HG03460 (cell line): ENCODE data around the gene UPK3B.
"Not testable (repeated sequence)": the region's sequence is repeated elsewhere in the genome, so short reads cannot be mapped to it uniquely, and the experiment has no call there.

Experiments
- ATAC-seq: cut with Tn5 transposase; IDR thresholded peaks from one replicate; pipeline ENCODE4 v1.9.1; 2021; ENCODE audit not compliant: unreplicated experiment

Gene UPK3B

GRCh38 chr7:76509931-76510877 lies at the start of gene UPK3B:
UPK3B (plus strand) TSS chr7:76510552; CDS start chr7:76510653, 101 bp downstream.
- ATAC-seq: no peak

GRCh38 chr7:76460767-76461166 lies 49.6 kb upstream of the UPK3B start:
- not testable (repeated sequence) for ATAC-seq

- ATAC-seq: peak; percentile 96
These were observed 48.8 kb upstream of the UPK3B start, which contains the start of gene DTX2 for GRCh38 chr7:76461464-76462101. DTX2 (plus strand) TSS chr7:76461709; CDS start chr7:76480510, 18,801 bp downstream.

GRCh38 chr7:76462271-76462882 lies 48.0 kb upstream of the UPK3B start:
- not testable (repeated sequence) for ATAC-seq

GRCh38 chr7:76464959-76465358 lies 45.4 kb upstream of the UPK3B start:
- not testable (repeated sequence) for ATAC-seq

- ATAC-seq: not testable (repeated sequence)
These were observed 44.4 kb upstream of the UPK3B start for GRCh38 chr7:76465950-76466349.

- ATAC-seq: not testable (repeated sequence)
These were observed 42.5 kb upstream of the UPK3B start for GRCh38 chr7:76467743-76468404.

- ATAC-seq: not testable (repeated sequence)
These were observed 38.7 kb upstream of the UPK3B start for GRCh38 chr7:76471556-76472221.

- ATAC-seq: not testable (repeated sequence)
These were observed 37.3 kb upstream of the UPK3B start for GRCh38 chr7:76473097-76473496.

GRCh38 chr7:76476280-76476679 lies 34.1 kb upstream of the UPK3B start:
- not testable (repeated sequence) for ATAC-seq

- not testable (repeated sequence) for ATAC-seq
These were observed 33.4 kb upstream of the UPK3B start for GRCh38 chr7:76476742-76477474.

GRCh38 chr7:76479628-76480027 lies 30.7 kb upstream of the UPK3B start:
- not testable (repeated sequence) for ATAC-seq

- not testable (repeated sequence) for ATAC-seq
These were observed 29.7 kb upstream of the UPK3B start for GRCh38 chr7:76480403-76481253.

- ATAC-seq: not testable (repeated sequence)
These were observed 27.7 kb upstream of the UPK3B start for GRCh38 chr7:76482660-76483059.

GRCh38 chr7:76483081-76483480 lies 27.3 kb upstream of the UPK3B start:
- not testable (repeated sequence) for ATAC-seq

GRCh38 chr7:76484456-76484855 lies 25.9 kb upstream of the UPK3B start:
- not testable (repeated sequence) for ATAC-seq

- peak; percentile 12 for ATAC-seq
These were observed 24.3 kb upstream of the UPK3B start for GRCh38 chr7:76485822-76486610.

- ATAC-seq: peak; percentile 99
These were observed 23.7 kb upstream of the UPK3B start for GRCh38 chr7:76486618-76487017.
